HCT116 (cell line): Measurements from ENCODE around the gene BRINP2. TPM values are rescaled to one million over a fixed set of nuclear protein-coding genes. Genes with fewer than 3 reads are reported as not detected.

Experiments used
- ATAC-seq: fragments of 200-7000 bp; cut with Tn5 transposase; 2 replicates; pipeline ENCODE4 v1.9.1; 2020; ENCODE audit warnings: mild to moderate bottlenecking, moderate library complexity
- BruUV-seq: library from RNA; stranded (reverse); fragments of 400-500 nt; replicated peaks from 2 replicates; lab custom pipeline; 2021; lab: Mats Ljungman, UMichigan
- CTCF ChIA-PET: fragments of 300-600 bp; sonication (Branson Sonifier 250); formaldehyde crosslinking; loops from one replicate; lab custom pipeline; 2021; ENCODE audit warnings: antibody characterized with exemption; lab: Charles Lee
- POLR2A ChIA-PET: fragments of 300-600, 350-600 bp; sonication (Branson Sonifier 250); formaldehyde crosslinking; loops from one replicate; lab custom pipeline; 2021; ENCODE audit warnings: antibody characterized with exemption; lab: Charles Lee
- RAD21 ChIA-PET, 2 experiments: fragments of 300-600 bp; sonication (Branson Sonifier 250); formaldehyde crosslinking; loops; one replicate each; lab custom pipeline; 2023; ENCODE audit warnings: low total read pairs in 2 of 2; ENCODE audit not compliant: uncharacterized antibody in 2 of 2, unreplicated experiment in 2 of 2, low non-redundant PET in 1 of 2; lab: Charles Lee
- DNase-seq: peaks from one replicate; pipeline ENCODE4 v3.0.0-alpha.2; 2010; ENCODE audit warnings: low read depth, low spot score
- H2AFZ ChIP-seq: fragments of 200-600 bp; shearing (Covaris generic), sonication (generic); 2 replicates; pipeline ENCODE4 v1.6.1; 2017; ENCODE audit warnings: low read depth, mixed run types, mixed read lengths, antibody characterized with exemption, low read length; ENCODE audit not compliant: poor library complexity, severe bottlenecking
- H3K27ac ChIP-seq: 2 replicates; pipeline ENCODE4 v1.5.1; 2012; ENCODE audit warnings: low read depth, low read length
- H3K27me3 ChIP-seq: fragments of 200-600 bp; sonication (generic); 2 replicates; pipeline ENCODE4 v1.6.1; 2016; ENCODE audit warnings: mixed run types, low read length, mixed read lengths; ENCODE audit not compliant: insufficient read depth
- H3K36me3 ChIP-seq, 2 experiments: fragments of 200-500 bp in 1 of 2; fragments of 200-600 bp in 1 of 2; sonication (Bioruptor generic) in 1 of 2; sonication (generic) in 1 of 2; 2 replicates each; pipeline versions ENCODE4 v1.5.1 to v1.6.1; 2014 to 2016; ENCODE audit warnings: low read length in 2 of 2, inconsistent platforms in 1 of 2, mixed read lengths in 1 of 2, mixed run types in 1 of 2; ENCODE audit not compliant: insufficient read depth in 2 of 2, control insufficient read depth in 1 of 2
- H3K4me1 ChIP-seq, 2 experiments: fragments of 200-600 bp in 1 of 2; sonication (generic) in 1 of 2; 2 replicates each; pipeline versions ENCODE4 v1.5.1 to v1.6.1; 2012 to 2017; ENCODE audit warnings: low read length in 2 of 2, inconsistent platforms in 1 of 2, mild to moderate bottlenecking in 1 of 2, mixed read lengths in 1 of 2, mixed run types in 1 of 2, moderate library complexity in 1 of 2; ENCODE audit not compliant: insufficient read depth in 2 of 2, control insufficient read depth in 1 of 2
- H3K4me2 ChIP-seq: fragments of 200-600 bp; sonication (generic); 2 replicates; pipeline ENCODE4 v1.6.1; 2017; ENCODE audit warnings: mixed run types, low read length, mixed read lengths
- H3K4me3 ChIP-seq, 2 experiments: fragments of 200-600 bp in 1 of 2; sonication (generic) in 1 of 2; replicated peaks in 1 of 2; 2 replicates each; pipeline ENCODE4 v1.5.1; 2011 to 2016; ENCODE audit warnings: low read length in 2 of 2, control low read depth in 1 of 2, low read depth in 1 of 2, mild to moderate bottlenecking in 1 of 2, mixed read lengths in 1 of 2, mixed run types in 1 of 2
- H3K79me2 ChIP-seq: fragments of 200-600 bp; sonication (generic); 2 replicates; pipeline ENCODE4 v1.6.1; 2017; ENCODE audit warnings: mild to moderate bottlenecking, mixed run types, low read length, moderate library complexity, mixed read lengths; ENCODE audit not compliant: insufficient read depth
- H3K9ac ChIP-seq: fragments of 200-600 bp; sonication (generic); 2 replicates; pipeline ENCODE4 v1.6.1; 2016; ENCODE audit warnings: low read length, mixed read lengths
- H3K9me2 ChIP-seq: fragments of 200-600 bp; sonication (generic), shearing (Covaris generic); 2 replicates; pipeline ENCODE4 v1.6.1; 2017; ENCODE audit warnings: mixed run types, mild to moderate bottlenecking, moderate library complexity; ENCODE audit not compliant: insufficient read depth
- H3K9me3 ChIP-seq, 2 experiments: fragments of 200-500 bp in 1 of 2; fragments of 200-600 bp in 1 of 2; sonication (Bioruptor generic) in 1 of 2; sonication (generic) in 1 of 2; 2 replicates each; pipeline ENCODE4 v1.6.1; 2014 to 2017; ENCODE audit warnings: low read length in 2 of 2, mixed read lengths in 2 of 2, inconsistent platforms in 1 of 2, low read depth in 1 of 2, mild to moderate bottlenecking in 1 of 2, mixed run types in 1 of 2, moderate library complexity in 1 of 2; ENCODE audit not compliant: control insufficient read depth in 1 of 2, insufficient read depth in 1 of 2
- H4K20me1 ChIP-seq: fragments of 200-600 bp; sonication (generic), shearing (Covaris generic); 2 replicates; pipeline ENCODE4 v1.6.1; 2017; ENCODE audit warnings: mixed run types, mild to moderate bottlenecking, moderate library complexity; ENCODE audit not compliant: insufficient read depth
- CEBPB ChIP-seq: IDR thresholded peaks from 2 replicates; pipeline ENCODE4 v1.6.1; 2012; ENCODE audit warnings: low read depth
- ELF1 ChIP-seq: IDR thresholded peaks from 2 replicates; pipeline ENCODE4 v1.6.1; 2012; ENCODE audit warnings: low read depth, borderline replicate concordance
- EZH2phosphoT487 ChIP-seq: fragments of 200-600 bp; IDR thresholded peaks from 2 replicates; pipeline ENCODE4 v1.6.1; 2018; ENCODE audit warnings: antibody characterized with exemption, borderline replicate concordance
- FOSL1 ChIP-seq: IDR thresholded peaks from 2 replicates; pipeline ENCODE4 v1.6.1; 2012; ENCODE audit warnings: low read depth
- POLR2AphosphoS5 ChIP-seq: IDR thresholded peaks from 2 replicates; pipeline ENCODE4 v1.6.1; 2011; ENCODE audit warnings: mild to moderate bottlenecking, low read depth, low read length, moderate library complexity
- RAD21 ChIP-seq: IDR thresholded peaks from 2 replicates; pipeline ENCODE4 v1.6.1; 2012; ENCODE audit warnings: low read depth, mild to moderate bottlenecking
- SRF ChIP-seq: IDR thresholded peaks from 2 replicates; pipeline ENCODE4 v1.6.1; 2012; ENCODE audit warnings: low read depth
- TCF7L2 ChIP-seq: IDR thresholded peaks from 2 replicates; pipeline ENCODE4 v1.7.0; 2011; ENCODE audit warnings: borderline replicate concordance, inconsistent platforms; ENCODE audit not compliant: insufficient read depth, insufficient read length; ENCODE audit errors: extremely low read depth
- intact Hi-C: fragments of 100-400 bp; cut with micrococcal nuclease; formaldehyde crosslinking; loops from 2 replicates; pipeline ENCODE4 v1.10.0; 2022
- total RNA-seq: library from RNA; stranded (reverse); gene quantifications from one replicate; pipeline ENCODE4 v1.2.1, GENCODE V29; 2021; ENCODE audit not compliant: unreplicated experiment
- TF ChIP-seq, protein P1 (sequence below), 3 experiments: fragments of 200-600 bp in 1 of 3; sonication (generic) in 1 of 3; IDR thresholded peaks in 2 of 3; conservative IDR thresholded peaks in 1 of 3; 2 replicates each; pipeline ENCODE4 v1.5.1; 2012 to 2017; ENCODE audit warnings: low read depth in 2 of 3, low read length in 2 of 3, antibody characterized with exemption in 1 of 3, borderline replicate concordance in 1 of 3, control low read depth in 1 of 3, mild to moderate bottlenecking in 1 of 3, mixed read lengths in 1 of 3, mixed run types in 1 of 3, moderate library complexity in 1 of 3; ENCODE audit not compliant: insufficient read depth in 1 of 3
- TF ChIP-seq, protein P2 (sequence below): IDR thresholded peaks from 2 replicates; pipeline ENCODE4 v1.6.1; 2012
- TF ChIP-seq, protein P3 (sequence below): IDR thresholded peaks from 2 replicates; pipeline ENCODE4 v1.6.1; 2012

The BRINP2 gene
- total RNA-seq, 1 experiment from 2014 or later = not detected

DNA sequence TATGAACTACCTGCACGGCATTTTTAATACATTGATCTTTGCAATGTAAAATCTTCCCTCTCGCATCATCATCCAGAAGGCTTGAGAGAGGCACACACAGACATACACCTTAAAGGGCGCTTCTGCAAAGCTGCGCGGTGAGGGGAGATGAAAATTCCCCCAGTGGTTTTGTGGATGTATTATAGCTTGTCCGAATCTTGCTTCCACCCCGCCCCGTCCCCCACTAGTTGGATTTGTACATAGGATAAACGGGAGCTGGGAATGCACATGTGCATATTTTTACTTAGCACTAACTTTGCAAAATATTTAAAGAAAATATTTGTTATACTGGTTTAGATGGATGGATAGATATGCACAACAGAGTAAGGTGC lies 5.7 kb upstream of the BRINP2 start (continued):
- TF ChIP-seq, protein P1, sequence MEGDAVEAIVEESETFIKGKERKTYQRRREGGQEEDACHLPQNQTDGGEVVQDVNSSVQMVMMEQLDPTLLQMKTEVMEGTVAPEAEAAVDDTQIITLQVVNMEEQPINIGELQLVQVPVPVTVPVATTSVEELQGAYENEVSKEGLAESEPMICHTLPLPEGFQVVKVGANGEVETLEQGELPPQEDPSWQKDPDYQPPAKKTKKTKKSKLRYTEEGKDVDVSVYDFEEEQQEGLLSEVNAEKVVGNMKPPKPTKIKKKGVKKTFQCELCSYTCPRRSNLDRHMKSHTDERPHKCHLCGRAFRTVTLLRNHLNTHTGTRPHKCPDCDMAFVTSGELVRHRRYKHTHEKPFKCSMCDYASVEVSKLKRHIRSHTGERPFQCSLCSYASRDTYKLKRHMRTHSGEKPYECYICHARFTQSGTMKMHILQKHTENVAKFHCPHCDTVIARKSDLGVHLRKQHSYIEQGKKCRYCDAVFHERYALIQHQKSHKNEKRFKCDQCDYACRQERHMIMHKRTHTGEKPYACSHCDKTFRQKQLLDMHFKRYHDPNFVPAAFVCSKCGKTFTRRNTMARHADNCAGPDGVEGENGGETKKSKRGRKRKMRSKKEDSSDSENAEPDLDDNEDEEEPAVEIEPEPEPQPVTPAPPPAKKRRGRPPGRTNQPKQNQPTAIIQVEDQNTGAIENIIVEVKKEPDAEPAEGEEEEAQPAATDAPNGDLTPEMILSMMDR (IDR thresholded peaks at IDR 0.05 in 2 of 3, conservative IDR thresholded peaks at IDR 0.05 in 1 of 3; ENCODE audit: borderline replicate concordance in 1 of 3, insufficient read depth in 1 of 3, low read depth in 2 of 3, low read length in 2 of 3) = no peak
- TF ChIP-seq RAD21 = no peak
- no peak for TF ChIP-seq TCF7L2
- no peak for TF ChIP-seq FOSL1
- no peak for TF ChIP-seq EZH2phosphoT487
- TF ChIP-seq, protein P2, sequence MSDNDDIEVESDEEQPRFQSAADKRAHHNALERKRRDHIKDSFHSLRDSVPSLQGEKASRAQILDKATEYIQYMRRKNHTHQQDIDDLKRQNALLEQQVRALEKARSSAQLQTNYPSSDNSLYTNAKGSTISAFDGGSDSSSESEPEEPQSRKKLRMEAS = no peak
- TF ChIP-seq ELF1 = no peak
- no peak for TF ChIP-seq POLR2AphosphoS5
- TF ChIP-seq CEBPB = no peak
- TF ChIP-seq, protein P3, sequence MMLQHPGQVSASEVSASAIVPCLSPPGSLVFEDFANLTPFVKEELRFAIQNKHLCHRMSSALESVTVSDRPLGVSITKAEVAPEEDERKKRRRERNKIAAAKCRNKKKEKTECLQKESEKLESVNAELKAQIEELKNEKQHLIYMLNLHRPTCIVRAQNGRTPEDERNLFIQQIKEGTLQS = no peak
- TF ChIP-seq SRF = no peak

DNA sequence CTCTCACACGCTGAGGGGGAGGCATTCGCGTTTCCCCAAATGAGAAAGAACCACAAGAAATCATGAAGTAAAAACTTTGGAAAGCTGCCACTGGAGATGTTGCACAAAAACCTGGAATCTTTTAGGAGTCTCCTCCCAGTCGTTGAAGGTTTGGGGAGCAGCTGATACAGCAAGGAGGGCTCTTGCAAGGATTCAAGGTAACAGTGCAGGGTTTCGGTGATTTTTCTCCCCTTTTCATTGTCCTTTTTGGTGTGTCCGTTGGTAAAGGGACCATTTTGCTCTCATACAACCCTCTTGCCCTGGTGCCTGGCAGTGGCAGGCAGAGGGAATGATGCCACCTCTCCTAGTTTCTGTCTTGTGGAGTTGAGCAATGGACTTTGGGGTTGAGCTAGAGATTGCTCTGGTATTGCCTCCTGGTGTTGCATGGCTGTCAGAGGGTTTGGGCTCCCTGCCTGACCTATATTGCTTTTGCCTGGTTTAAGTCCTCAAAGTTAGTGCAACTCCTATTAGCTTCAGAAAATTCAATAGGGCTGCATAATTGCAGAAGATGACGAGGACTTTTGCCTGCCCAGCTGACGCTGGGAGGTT lies 872 bp downstream of the BRINP2 start:
- Histone ChIP-seq H3K4me2 (no peak overlapping the region), H4K20me1 (no peaks in the 10 kb centered on the region), H2AFZ (no peak overlapping the region), H3K27ac (no peak overlapping the region), H3K9ac (no peak overlapping the region), H3K4me3 (no peak overlapping the region), H3K36me3 (no peaks in the 10 kb centered on the region), H3K4me1 (no peaks in the 10 kb centered on the region), H3K79me2 (no peaks in the 10 kb centered on the region), H3K27me3 (peaks cover 13% of the 10 kb centered on the region; the same call in 1 of the 2 replicates), H3K9me2 (no peaks in the 10 kb centered on the region), H3K9me3 (no peaks in the 10 kb centered on the region)
- intact Hi-C loops = no loop called here
- ChIA-PET RAD21 (no interaction called here), CTCF (interaction anchor here (1.4 kb wide), 1 partner anchor 16 kb away, joined by 3 read pairs; no protein-coding TSS in a partner anchor), POLR2A (no interaction called here)
- no TSS peak for BruUV-seq
- ATAC-seq (no peak), DNase-seq (no peak)
- TF ChIP-seq TCF7L2 = no peak
